SK-MEL-5 (cell line): ENCODE results near the gene FDXR. TPM values are rescaled to one million over a fixed set of nuclear protein-coding genes. Genes with fewer than 3 reads are reported as not detected.

Experiments
- DNase-seq: peaks from one replicate; pipeline ENCODE4 v3.0.0-alpha.2; 2016; ENCODE audit warnings: low read depth, low spot score
- in situ Hi-C: cut with HindIII; loops from 2 replicates; pipeline ENCODE4 v1.10.0; 2016; ENCODE audit warnings: low sequenced_read_pairs, high pct_unique_total_duplicates, low pct_unique_long_range_greater_than_20kb
- total RNA-seq: library from RNA; depleted of rRNA; stranded (reverse); fragments of >200 nt; shearing (Covaris generic); gene quantifications from 2 replicates; pipeline ENCODE4 v1.2.3, GENCODE V29; 2014

The FDXR gene
- total RNA-seq, 1 experiment from 2014 or later: 42.4 TPM

DNA sequence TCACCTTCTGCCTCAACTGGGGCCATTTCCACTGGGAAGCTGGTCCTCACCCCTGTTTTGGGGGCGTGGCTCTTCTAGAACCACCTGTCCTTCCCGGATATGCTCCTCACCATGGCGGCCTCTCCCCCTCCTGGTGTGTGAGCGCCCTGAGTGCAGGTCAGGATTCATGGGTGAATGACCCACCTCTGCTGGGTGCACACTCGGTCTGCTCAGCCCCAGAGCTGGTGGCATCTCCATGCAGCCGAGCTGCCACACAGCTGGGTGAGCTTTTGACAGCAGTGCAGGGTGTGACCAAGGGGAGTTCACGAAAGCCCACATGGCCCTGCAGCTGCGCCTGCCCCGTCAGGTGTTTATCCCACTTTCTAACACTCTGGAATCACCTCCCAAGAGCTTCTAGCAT, 40.4 kb downstream of the FDXR start:
- DNase-seq: no peak
- in situ Hi-C loops: no loop called here

GRCh38 chr17:74831444-74832146, 41.2 kb downstream of the FDXR start:
- in situ Hi-C loops: no loop called here
- DNase-seq: no peak

DNA sequence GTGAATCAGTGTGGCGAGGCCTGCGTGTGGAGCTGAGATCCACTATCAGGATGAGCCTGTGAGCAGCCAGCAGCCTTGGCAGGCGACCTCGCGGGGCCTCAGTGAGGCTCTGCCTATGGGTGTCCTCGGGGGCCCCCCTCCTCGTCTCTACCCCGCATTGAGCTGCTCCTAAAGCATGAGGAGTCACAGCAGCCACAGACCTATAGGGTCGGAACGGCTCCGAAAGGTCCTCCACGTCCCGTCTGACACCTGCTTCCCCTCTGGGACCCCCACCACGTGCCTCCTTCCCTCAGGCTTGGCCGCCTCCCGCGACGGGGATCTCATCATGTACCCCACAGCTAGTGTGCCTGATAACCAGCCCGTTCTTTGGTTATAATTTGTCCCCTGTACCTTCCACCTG, 41.9 kb downstream of the FDXR start:
- in situ Hi-C loops: no loop called here
- DNase-seq: no peak

DNA sequence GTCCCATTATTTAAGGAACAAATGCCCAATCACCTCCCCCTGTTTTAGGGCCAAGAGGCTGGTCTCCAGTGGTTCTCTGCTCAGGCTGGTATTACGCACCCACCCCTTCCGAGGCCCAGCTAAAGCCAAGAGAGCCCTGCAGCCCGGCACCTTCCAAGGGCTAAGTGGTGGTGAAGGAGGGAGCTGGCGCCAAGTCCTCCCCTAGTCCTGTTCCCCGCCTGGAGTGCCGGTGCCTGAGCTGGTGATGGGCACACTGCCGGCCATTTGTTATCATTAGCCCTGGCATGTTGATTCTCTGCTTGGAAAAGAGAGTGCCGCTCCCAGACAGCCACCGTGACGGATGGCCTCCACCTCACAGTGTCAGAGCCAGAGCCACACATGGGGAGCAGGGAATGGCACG, 45.0 kb downstream of the FDXR start:
- in situ Hi-C loops: no loop called here
- no peak for DNase-seq

DNA sequence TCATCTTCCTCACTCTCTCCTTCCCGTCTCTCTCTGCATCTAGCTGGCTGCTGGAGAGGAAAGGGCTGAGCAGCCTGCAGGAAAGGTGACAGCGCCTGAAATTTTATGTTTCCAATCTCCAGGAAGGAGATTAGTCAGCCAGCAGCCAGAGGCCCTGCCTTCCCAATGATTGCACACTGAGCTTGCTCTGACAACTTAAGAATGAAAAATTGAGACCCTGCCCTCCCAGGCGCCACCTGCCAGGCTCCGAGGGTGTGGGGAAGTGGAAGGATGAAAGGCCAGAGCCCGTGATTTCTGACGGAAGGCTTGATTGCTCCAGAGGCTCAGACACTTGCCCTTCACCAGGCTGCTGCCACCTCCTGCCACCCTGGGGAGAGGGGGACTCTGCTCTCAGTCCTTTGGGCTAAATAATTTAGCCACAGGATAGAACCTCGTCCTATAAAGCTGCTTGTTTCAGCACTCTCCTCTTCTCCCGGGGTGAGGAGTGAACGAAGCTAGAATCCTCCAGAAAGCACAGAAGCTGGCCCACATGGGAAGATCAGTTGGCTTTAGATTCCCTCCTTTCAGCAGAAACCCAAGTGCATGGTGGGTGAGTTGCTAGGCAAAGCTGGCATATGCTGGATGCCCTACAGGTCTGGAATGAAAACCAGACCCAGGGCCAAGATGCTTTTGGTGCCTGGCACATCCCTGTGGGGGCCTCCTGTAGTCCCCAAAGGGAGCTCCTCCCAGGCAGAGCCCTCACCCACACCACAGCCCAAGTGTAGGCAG, 46.7 kb downstream of the FDXR start:
- in situ Hi-C loops: no loop called here
- no peak for DNase-seq

DNA sequence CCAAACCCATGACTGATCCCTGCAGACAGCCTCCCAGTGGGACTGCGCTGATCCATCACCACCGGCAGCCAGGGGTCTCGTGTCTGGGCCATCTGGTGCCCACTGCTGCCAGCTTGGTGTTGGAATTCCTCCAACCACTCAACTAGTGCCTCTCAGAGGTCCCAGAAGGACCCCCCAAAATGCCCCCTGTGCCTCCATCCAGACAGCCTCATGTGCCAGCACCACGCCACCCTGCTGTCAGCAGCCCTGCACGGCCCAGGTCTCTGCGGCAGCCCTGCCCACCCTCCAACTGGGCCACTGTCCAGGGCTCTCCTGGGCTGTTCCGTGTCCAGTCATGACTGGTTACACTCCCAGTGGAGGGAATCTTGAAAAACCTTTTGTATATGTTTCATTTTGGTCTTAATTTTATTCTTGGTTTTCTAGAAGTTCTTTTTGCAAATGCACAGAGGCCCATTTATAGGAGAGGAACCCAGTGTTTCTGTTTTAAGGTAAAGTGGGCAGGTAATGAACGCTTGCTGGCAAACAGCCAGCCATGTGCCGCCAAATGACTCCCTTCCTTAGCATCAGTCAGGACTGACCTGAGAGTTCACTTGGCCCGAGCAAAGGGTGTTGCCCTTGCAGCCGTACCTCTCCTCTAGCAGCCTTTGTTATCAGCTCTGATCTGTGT, 47.7 kb downstream of the FDXR start:
- no peak for DNase-seq
- in situ Hi-C loops: no loop called here

GRCh38 chr17:74822939-74823367, 49.8 kb downstream of the FDXR start:
- DNase-seq: no peak
- in situ Hi-C loops: no loop called here

GRCh38 chr17:74822335-74822938, 50.4 kb downstream of the FDXR start:
- no peak for DNase-seq
- in situ Hi-C loops: no loop called here

DNA sequence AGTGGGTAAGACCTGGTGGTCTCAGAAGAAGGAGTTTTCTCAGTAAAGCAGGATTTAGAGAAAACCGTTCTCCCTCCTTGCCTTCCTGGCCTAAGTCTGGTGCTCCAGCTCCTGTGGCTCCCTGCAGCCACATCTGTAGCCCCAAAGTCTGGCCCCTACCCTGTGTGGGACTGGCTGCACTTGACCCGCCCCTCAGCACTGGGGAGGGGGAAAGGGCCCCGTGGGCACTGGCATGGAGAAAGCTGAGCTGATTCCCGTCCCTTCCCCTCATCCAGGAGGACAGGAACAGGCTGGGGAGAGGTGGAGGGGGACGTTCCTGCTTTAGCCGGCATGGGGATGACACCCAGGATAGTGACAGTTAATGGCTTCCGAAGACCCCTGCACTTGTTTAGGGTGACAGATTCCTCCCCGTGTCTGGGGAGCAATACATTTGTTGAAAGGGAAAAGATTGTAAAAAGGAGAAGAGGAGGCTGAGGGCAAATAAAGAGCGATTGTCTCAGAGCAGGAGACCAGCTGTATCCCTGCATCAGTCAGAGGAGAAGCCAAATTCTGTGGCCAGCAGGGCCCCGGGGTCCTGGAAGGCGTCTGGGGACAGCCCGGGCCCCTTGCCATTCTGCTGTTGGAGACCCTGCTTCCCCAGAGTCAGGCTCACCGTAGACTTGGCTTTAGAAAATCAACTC, 51.0 kb downstream of the FDXR start:
- no peak for DNase-seq
- in situ Hi-C loops: no loop called here

- in situ Hi-C loops: no loop called here
- DNase-seq: no peak
These were observed 52.9 kb downstream of the FDXR start for GRCh38 chr17:74819801-74820436.

GRCh38 chr17:74818291-74818938, 54.4 kb downstream of the FDXR start:
- in situ Hi-C loops: no loop called here
- DNase-seq: no peak

- no peak for DNase-seq
- in situ Hi-C loops: no loop called here
These were observed 55.7 kb downstream of the FDXR start for GRCh38 chr17:74816905-74817620.

DNA sequence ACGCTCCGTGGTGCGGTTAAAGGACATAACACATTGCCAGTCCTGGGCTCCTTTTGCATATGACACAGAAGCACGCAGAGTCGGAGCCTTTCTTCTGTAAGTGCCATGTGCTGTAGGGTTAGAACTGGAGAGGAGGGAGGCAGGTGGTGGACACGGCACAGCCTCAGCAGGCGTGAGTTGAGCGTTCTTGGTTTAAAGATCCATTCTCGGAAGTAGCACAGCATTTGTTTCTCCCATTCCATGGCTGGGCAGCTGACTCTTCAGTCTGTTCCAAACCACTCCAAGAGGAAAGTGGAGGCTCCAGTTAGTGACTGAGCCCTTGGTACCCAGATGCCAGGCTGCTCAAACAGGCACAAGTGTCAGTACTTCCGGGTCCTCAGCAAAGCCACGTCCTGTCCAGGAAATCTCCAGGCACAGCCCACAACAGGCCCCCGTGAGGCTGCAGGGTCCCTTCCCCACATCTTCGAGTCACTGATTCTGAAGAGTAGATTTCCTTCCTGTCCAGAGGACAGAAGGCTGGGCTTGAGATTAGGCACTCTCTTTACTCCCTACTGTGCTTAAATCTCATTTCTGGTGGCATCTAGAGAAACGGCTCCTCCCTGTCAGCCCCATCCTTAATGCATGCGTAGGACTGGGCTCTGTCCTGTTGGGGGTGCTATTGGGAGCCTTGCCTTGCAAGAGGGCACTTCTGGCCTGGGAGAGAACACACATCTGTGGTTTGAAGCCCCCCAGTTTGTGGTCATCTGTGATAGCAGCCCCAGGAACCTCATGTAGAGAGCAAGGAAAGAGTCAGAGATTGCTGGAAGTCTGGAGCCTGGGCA, 57.0 kb downstream of the FDXR start:
- in situ Hi-C loops: no loop called here
- DNase-seq: peak; percentile 56

DNA sequence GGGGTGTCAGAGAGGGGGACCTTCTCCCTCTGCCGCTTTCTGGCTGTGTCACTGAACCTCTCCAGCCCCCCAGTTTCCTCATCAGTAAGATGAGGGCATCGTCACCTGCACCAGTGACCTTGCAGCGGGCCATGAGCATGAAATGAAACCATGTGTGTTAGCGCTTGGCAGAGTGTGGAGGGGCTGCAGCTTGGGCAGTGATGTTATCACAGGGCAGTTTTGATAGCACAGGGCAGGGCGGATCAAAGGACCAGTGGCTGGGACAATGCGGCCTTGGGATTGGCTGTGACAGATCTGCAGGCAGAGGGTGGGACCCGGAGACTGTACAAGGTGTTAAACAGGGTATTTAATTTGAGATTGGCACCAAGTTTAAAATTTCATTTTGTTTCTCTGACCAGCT, 57.7 kb downstream of the FDXR start:
- DNase-seq: no peak
- in situ Hi-C loops: no loop called here

DNA sequence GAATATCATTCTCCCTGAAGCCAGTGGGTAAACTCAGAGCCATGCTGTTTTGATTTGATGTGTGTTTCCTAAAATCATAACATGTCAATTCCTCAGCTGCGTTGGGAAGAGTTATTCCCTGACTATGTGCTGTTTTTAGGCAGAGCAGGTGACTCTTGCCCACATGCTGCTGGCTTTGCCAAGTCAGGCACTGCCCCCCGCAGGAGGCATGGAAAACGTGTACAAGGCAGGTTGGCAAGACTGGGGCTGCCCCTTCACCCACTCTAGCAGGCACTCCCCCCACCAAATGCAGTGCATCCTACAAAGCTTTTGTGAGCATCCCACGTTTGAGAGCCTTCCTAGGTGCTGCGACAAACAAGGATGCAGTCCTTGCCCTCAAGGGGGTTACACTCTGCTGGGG, 58.3 kb downstream of the FDXR start:
- DNase-seq: peak; percentile 38
- in situ Hi-C loops: no loop called here
